G401 (cell line): ENCODE results near the gene NAP1L1. TPM values are rescaled to one million over a fixed set of nuclear protein-coding genes. Genes with fewer than 3 reads are reported as not detected.

ENCODE experiments used
- DNase-seq: peaks from one replicate; pipeline ENCODE4 v3.0.0-alpha.2; 2015; ENCODE audit warnings: low spot score
- in situ Hi-C: cut with HindIII; loops from 2 replicates; pipeline ENCODE4 v1.10.0; 2016; ENCODE audit warnings: low sequenced_read_pairs, mixed read lengths
- total RNA-seq: library from RNA; depleted of rRNA; stranded (reverse); fragments of >200 nt; shearing (Covaris generic); gene quantifications from 2 replicates; pipeline ENCODE4 v1.2.3, GENCODE V29; 2014

The NAP1L1 gene
- total RNA-seq, 1 experiment from 2014 or later = 894 TPM

DNA sequence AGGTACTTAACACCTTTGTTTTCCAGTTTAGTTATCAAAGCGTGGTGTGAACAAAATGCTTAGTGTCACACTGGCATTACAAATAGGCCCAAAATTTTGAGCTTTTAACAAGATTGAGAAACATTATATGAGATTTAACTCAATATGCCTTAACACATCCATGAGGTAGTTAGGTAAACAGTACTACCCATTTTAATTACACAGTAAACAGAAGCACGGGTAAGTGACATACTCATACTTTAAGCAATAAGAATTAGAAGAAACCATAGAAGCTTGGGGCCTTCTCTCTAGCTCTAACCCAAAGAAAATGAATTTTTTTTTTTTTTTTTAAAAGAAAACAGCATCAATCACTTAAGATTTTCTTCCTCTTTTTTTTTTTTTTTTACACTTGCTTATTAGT lies 37.4 kb downstream of the NAP1L1 start:
- in situ Hi-C loops = no loop called here
- DNase-seq = no peak

DNA sequence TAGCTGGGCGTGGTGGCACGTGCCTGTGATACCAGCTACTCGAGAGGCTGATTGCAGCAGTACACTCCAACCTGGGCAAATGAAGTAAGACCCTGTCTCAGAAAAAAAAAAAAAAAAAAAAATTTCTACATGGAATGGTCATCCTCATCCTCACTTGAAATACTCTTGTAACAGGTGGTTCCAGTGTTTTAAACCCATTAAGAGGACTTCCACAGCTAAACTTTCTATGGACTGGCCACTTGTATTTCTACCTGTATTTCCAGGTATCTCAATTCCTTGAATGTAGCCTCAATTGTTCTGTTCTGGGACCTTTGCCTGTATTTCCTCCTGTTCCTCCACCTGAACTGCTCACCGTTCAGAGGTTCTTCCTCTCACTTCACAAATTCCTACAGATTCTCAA lies 41.1 kb downstream of the NAP1L1 start:
- DNase-seq = no peak
- in situ Hi-C loops = no loop called here

DNA sequence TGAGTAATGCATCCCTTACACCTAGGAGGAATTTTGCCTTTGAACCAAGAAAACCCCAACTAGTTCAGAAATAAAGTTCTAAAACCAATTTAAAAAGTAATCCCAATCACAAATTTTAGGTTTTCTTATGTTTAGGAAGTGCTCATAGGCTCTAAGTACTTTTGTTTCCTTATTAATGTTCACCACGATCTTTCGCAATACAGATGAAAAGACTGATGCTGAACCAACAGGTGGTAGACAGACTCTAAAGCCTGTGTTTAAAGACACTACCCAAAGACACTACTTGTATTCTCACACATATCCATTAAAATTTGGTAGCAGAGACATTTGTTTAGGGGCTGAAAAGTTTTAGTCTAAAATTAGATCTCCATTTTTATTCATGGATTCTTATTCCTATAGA lies 42.3 kb downstream of the NAP1L1 start:
- in situ Hi-C loops = no loop called here
- no peak for DNase-seq

DNA sequence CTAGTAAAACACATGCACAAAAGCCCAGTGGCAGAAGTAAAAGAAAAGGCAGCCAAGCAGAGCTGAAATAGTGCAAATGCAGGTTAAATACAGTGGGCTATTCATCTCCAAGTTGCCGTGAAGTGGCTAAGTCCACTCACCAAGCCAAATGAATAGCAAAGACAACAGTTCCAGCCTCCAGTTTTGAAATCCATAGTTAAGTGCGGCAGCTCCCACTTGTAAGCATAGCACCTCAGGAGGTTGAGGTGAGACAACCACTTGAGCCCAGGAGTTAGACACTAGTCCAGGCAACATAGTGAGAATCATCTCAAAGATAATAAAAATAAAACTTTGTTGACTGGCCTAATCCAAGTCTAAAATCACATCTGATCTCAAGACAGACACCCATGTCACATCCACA lies 43.1 kb downstream of the NAP1L1 start:
- DNase-seq = no peak
- in situ Hi-C loops = no loop called here

- DNase-seq = no peak
- in situ Hi-C loops = no loop called here
Measured at GRCh38 chr12:76040461-76040860, 44.0 kb downstream of the NAP1L1 start.

DNA sequence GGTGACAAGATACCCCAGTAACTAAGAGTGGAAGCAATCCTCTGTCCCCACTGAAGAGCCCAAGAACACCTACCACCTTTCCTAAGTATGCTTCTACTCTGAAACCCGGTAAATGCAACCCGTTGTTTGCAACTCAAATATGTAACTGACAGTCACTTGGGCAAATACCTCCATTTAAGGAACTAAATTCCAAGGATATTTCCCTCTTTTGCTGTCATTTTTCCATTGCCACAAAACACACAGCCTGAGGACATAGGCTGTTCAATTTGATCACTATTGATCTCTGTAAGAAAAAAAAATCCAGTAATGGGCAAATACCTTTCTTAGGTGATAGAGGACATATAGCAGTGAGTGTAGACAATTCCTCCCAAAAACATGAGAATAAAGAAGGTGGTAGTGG lies 46.3 kb downstream of the NAP1L1 start:
- in situ Hi-C loops = no loop called here

DNA sequence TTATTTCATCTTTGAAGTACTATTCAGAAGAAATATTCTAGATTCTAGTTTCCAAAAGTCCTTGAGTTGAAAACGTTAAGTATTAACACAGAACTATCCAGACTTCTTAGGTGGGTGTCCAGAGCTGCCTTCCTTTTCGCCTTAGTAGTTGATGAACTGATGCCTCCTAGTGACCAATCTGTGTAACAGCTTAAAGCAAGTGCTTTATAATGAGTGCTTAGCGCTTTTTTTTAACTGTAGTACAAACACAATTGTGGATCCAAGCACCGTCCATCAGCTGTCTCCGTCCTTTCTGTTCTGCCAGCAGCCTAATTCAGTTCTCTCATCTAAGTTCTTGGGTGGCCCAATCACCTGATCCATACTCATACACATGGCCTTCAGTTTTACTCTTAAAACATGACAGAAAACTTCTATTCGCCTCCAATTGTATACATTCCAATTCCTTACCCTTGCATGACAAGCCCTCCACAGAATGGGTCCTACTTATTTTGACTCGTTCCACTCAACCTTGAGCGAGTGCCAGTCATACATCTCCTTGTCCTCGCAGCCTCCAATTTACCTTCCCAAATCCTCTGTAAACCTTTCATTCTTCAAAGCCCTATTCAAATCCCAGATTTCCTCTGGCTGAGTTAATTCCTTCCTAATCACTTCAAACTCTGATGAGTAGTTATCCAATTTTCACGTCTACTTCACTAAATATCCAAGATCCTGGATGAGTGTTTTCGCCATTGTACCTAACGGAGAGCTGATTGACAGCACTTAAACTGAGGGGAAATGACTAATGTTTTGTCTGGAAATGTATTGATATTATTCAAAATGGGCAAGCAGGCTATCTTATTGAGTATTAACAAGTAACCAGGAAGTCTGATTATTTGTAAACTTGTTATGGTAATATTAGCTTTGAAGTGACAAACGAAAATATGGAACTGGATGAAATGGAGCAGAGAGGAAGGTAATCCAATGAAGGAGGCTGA lies 47.1 kb downstream of the NAP1L1 start:
- DNase-seq = peak; percentile 82
- in situ Hi-C loops = no loop called here

More for the DNA sequence above, 46.3 kb downstream of the NAP1L1 start:
- DNase-seq = no peak

DNA sequence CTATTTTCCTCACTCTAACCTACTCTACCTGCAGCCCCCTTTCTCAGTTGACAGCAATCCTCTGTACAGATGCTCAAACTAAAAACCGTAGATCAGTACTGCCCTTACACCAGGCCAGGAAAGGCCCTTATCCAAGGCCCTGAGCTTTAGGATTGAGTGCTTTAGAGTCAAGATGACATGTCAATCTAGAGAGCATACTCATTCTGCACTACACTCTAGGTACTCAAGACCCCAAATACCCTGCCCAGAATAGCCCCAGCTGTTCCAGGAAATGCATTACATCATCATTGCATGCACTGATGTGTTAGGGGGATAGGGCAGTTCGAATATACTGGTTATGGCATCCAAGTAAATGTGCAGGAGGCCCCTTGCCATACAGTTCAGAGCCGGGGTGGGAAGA lies 49.4 kb downstream of the NAP1L1 start:
- no peak for DNase-seq
- in situ Hi-C loops = no loop called here

DNA sequence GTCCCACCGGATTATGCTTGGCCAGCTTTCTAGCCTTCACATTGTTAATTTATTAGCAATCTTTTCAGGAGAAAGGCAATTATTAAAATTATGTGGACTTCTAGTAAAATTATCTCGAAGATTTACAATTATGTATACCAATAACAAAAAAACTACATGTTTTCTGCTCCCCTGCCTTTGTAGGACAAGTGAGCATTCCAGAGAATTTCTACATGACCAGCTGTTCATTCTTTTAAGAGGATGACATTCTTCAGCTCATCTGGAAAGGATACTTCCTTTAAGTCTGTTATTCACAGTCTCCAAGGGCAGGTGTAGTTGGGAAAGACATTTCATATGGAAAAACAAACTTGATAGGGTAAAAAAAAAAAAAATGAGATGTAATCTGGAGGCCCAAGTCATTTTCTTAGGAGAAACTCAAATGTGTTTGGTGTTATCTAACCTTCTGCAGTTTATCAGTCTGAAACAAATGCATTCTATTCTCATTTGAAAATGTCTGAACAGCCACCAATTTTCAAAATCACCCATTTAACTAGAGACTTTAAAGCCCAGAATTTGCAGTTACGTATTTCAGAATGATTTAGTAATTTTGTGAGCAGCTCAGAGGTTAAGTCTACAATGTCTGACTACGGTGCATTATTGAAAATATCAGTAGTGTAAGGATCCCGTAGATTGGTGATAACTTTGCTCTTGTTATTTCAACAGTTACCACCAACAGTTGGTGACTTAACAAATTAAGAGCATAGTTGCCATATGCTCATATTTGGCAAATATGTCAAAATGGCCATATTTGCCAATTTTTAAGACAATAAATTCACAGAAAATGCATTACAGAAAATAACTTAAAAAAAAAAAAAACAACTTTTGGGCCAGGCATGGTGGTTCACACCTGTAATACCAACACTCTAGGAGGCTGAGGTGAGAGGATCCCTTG lies 51.1 kb downstream of the NAP1L1 start:
- DNase-seq = no peak
- in situ Hi-C loops = no loop called here

GRCh38 chr12:76032043-76032981 lies 52.2 kb downstream of the NAP1L1 start:
- in situ Hi-C loops = no loop called here
- DNase-seq = peak; percentile 61

DNA sequence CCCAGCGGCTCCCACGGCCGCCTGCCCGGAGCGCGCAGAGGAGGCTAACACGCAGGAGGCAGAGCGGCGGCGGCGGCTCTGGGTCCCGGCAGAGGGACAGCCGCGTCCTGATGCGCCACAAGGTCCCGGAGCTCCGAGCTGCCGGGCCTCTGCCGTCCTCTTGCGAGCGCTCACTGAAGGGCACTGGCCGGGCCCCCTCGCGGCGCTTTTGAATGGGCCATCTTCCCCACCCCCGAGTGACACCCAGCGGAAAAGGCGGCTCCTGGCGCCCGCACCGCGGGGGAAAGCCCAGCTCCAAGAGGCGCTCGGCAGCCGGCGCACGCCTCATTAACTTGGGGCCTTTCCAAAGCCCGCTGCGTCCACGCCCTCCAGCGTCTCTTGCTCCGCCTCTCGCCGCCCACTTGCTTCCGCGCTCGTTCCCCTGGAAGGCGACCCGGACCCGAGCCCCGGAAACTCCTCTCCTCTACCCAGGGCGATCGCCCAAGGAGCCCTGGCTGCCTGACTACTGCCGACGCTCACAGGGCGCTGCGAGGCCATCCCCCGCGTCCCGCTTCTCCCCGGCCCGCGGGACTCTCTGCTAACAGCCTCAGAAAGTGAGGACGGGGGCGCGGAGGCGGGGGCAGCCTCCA lies 53.0 kb downstream of the NAP1L1 start, which contains the start of gene PHLDA1:
PHLDA1 (minus strand) TSS at position 363 of the 629 bp plus-strand sequence.
- DNase-seq = peak; percentile 81
- in situ Hi-C loops = no loop called here

GRCh38 chr12:76031081-76031413 lies 53.4 kb downstream of the NAP1L1 start:
- in situ Hi-C loops = no loop called here

DNA sequence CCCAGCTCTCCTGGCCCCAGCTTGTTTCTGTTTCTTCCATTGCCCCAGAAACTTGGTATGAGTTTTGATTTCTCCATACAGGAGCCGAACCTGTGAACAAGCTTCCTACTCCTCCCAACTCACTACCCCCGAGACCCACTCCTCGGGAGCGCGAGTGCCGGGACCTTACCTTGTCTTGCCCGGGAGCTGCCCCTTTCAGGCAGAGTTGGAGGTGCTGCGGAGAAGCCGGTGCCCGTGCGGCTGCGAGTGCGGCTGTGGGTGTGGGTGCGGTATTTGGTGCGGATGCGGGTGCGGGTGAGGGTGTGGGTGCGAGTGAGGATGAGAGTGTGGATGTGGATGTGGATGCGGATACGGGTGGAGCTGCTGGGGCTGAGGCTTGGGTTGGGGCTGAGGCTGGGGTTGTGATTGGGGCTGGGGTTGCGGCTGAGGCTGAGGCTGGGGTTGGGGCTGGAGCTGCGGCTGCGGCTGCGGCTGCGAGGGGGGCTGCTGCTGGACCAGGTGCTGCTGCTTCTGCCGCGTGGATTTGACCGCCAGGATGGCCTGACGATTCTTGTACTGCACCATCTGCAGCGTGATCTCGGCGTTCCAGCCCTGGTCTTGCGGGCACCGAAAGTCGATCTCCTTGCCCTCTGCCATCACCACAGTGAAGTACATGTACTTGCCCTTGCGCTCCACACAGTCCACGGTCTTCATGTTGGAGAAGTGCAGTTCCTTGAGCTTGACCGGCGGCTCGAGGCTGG lies 54.0 kb downstream of the NAP1L1 start:
- in situ Hi-C loops = no loop called here
- DNase-seq = peak; percentile 66

More at GRCh38 chr12:76031081-76031413, 53.4 kb downstream of the NAP1L1 start:
- no peak for DNase-seq

DNA sequence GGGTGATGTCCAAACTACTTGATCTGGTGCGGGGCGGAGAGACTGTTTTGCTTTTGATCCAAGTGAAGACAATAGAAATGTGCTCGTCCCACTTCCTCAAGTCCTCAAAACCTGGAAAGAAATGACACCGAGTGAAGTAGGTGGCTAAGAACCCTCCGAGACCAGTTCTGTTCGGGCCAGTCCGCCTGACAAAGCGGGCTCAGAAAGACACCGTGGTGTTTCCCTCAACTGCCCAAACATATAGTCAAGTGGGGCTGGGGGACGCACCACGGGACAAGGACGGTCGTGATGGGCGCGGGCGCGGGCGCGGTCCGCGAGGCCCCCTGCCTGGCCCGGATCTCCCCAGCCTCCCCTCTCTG lies 54.5 kb downstream of the NAP1L1 start:
- in situ Hi-C loops = no loop called here
- peak; percentile 25 for DNase-seq

DNA sequence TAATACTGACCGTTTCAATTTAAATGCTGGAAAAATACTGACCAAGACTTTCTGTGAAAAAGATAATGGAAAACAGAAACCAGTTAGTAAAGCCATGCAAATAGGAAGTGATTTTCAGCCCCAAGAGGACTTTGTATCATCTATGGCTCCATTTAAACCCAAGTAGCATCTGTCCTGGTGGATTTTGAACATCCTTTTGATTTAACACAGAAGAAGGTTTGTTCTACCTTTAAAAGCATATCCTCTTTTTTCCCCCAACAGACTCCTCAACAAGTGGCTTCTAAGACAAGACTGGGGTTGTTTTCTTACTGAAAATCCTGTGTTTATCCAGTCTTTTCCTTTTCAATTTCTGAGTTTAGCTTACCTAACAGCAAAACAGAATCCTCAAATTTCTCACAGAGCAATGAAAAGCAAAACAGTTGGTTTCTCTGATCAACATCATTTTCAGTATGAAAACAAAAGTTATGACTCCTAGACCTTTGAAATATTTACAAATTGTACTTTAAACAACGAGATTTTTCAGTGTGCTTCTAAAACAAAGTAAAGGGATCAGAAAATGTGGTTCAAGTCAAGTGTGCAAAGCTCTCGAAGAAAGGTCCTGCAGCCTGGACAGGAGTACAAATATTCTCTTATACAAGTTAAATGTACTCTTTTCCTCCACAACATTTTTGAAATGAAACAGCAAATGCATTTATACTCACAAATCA lies 55.8 kb downstream of the NAP1L1 start:
- in situ Hi-C loops = no loop called here
- no peak for DNase-seq

DNA sequence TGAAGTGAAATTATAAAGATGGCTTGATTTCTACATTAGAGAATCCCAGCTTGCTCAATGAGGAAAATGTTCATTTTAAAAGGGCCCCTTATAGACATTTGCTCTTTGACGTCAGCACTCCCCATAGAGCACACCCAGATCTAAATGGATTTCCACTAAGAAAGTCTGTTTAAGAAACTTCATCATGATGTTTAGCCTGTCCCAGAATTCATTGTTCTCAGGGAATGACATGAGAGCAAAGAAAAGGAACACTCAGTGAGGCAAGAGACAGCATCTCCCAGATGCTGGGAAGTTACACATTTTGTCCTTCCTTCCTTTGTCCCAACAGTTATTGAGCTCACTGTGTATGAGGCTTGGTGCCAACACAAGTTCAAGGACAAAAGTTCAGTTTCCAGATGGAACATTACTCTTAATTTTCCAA lies 57.8 kb downstream of the NAP1L1 start:
- DNase-seq = no peak
- in situ Hi-C loops = no loop called here
